NCI-H1930 (cell line): ENCODE results near the gene GNB3.

Source experiments
- DNase-seq, 2 experiments: peaks; one replicate each; lab custom pipeline; 2025; lab: John Stamatoyannopoulos, UW

GNB3 gene

GRCh38 chr12:6840761-6841515 lies at the start of gene GNB3:
GNB3 (plus strand) TSS chr12:6840925; CDS start chr12:6841288, 363 bp downstream.
- DNase-seq = no peak

- no peak for DNase-seq
Measured at GRCh38 chr12:6791931-6792520, 48.7 kb upstream of the GNB3 start.

GRCh38 chr12:6792522-6793201 lies 48.1 kb upstream of the GNB3 start:
- no peak for DNase-seq

- no peak for DNase-seq
Measured at GRCh38 chr12:6795088-6795487, 45.6 kb upstream of the GNB3 start.

- DNase-seq = no peak
Measured at GRCh38 chr12:6796576-6796975, 44.1 kb upstream of the GNB3 start.

- no peak for DNase-seq
Measured at GRCh38 chr12:6799147-6799546, 41.6 kb upstream of the GNB3 start.

GRCh38 chr12:6807170-6807569 lies 33.6 kb upstream of the GNB3 start:
- DNase-seq = no peak

GRCh38 chr12:6809056-6809455 lies 31.7 kb upstream of the GNB3 start:
- DNase-seq = no peak

- no peak for DNase-seq
Measured at GRCh38 chr12:6810758-6811157, 30.0 kb upstream of the GNB3 start.

GRCh38 chr12:6813363-6813762 lies 27.4 kb upstream of the GNB3 start:
- no peak for DNase-seq

- no peak for DNase-seq
Measured at GRCh38 chr12:6816598-6816997, 24.1 kb upstream of the GNB3 start.

GRCh38 chr12:6817098-6817497 lies 23.6 kb upstream of the GNB3 start:
- no peak for DNase-seq

GRCh38 chr12:6817662-6818157 lies 23.0 kb upstream of the GNB3 start:
- DNase-seq = no peak

- DNase-seq = no peak
Measured at GRCh38 chr12:6818222-6818621, 22.5 kb upstream of the GNB3 start.

- no peak for DNase-seq
Measured at GRCh38 chr12:6818645-6819044, 22.1 kb upstream of the GNB3 start.

GRCh38 chr12:6819106-6820030 lies 21.4 kb upstream of the GNB3 start:
- DNase-seq = no peak

- DNase-seq = no peak
Measured at GRCh38 chr12:6820166-6820565, 20.6 kb upstream of the GNB3 start.

- DNase-seq = peak in 1 of 2 experiments; percentile 34
Measured at GRCh38 chr12:6821591-6822425, 18.9 kb upstream of the GNB3 start, which contains the start of gene GPR162. GPR162 (plus strand) TSS chr12:6821821; CDS start chr12:6823899, 2,078 bp downstream.

GRCh38 chr12:6822426-6823135 lies 18.1 kb upstream of the GNB3 start:
- no peak for DNase-seq
